CD4-positive, alpha-beta T cell treated with Interferon alpha-2 for 1 hour (primary cell): Measurements from ENCODE around the gene TAP2.
"Not testable (repeated sequence)": the region's sequence is repeated elsewhere in the genome, so short reads cannot be mapped to it uniquely, and the experiment has no call there.

Experiments
- DNase-seq, 2 donors: peaks; one replicate each; pipeline ENCODE4 v3.0.0-alpha.2; 2020 to 2022

TAP2 gene

GRCh38 chr6:32838114-32838958, at the start of gene TAP2:
Gene TAP2, minus strand, starts transcription at chr6:32838739. Its CDS starts 506 bp downstream, at chr6:32838233.
- peak; percentile 96 to 98 for DNase-seq

GRCh38 chr6:32887616-32888015, 49.1 kb upstream of the TAP2 start:
- DNase-seq: no peak

GRCh38 chr6:32886681-32887383, 48.3 kb upstream of the TAP2 start:
- DNase-seq: no peak

GRCh38 chr6:32885698-32886286, 47.3 kb upstream of the TAP2 start:
- peak in 1 of 2 donors; percentile 82 for DNase-seq

- no peak for DNase-seq
These were observed 45.2 kb upstream of the TAP2 start for GRCh38 chr6:32883789-32884188.

GRCh38 chr6:32882879-32883250, 44.3 kb upstream of the TAP2 start:
- no peak for DNase-seq

GRCh38 chr6:32880962-32881361, 42.4 kb upstream of the TAP2 start:
- not testable (repeated sequence) for DNase-seq

GRCh38 chr6:32879691-32880090, 41.2 kb upstream of the TAP2 start:
- no peak for DNase-seq

GRCh38 chr6:32876603-32877002, 38.1 kb upstream of the TAP2 start:
- DNase-seq: no peak

- DNase-seq: not testable (repeated sequence)
These were observed 35.4 kb upstream of the TAP2 start for GRCh38 chr6:32873947-32874346.

- peak; percentile 84 to 91 for DNase-seq
These were observed 29.8 kb upstream of the TAP2 start for GRCh38 chr6:32868257-32868788.

GRCh38 chr6:32867554-32868256, 29.2 kb upstream of the TAP2 start:
- no peak for DNase-seq

GRCh38 chr6:32867022-32867477, 28.5 kb upstream of the TAP2 start:
- peak in 1 of 2 donors; percentile 52 for DNase-seq

GRCh38 chr6:32865724-32866443, 27.3 kb upstream of the TAP2 start:
- DNase-seq: no peak

GRCh38 chr6:32862725-32863124, 24.2 kb upstream of the TAP2 start:
- DNase-seq: no peak

GRCh38 chr6:32860674-32861073, 22.1 kb upstream of the TAP2 start:
- DNase-seq: no peak

GRCh38 chr6:32858194-32858593, 19.7 kb upstream of the TAP2 start:
- no peak for DNase-seq

GRCh38 chr6:32857156-32857891, 18.8 kb upstream of the TAP2 start:
- DNase-seq: no peak

- DNase-seq: peak in 1 of 2 donors; percentile 22
These were observed 17.1 kb upstream of the TAP2 start for GRCh38 chr6:32855467-32856174.

- peak; percentile 65 to 81 for DNase-seq
These were observed 16.0 kb upstream of the TAP2 start for GRCh38 chr6:32854376-32855178.
